ENCODE data around the gene TMEM26. TPM values are rescaled to one million over a fixed set of nuclear protein-coding genes. Genes with fewer than 3 reads are reported as not detected.

The TMEM26 gene
- total RNA-seq, 1 donor: 6.5 TPM

DNA sequence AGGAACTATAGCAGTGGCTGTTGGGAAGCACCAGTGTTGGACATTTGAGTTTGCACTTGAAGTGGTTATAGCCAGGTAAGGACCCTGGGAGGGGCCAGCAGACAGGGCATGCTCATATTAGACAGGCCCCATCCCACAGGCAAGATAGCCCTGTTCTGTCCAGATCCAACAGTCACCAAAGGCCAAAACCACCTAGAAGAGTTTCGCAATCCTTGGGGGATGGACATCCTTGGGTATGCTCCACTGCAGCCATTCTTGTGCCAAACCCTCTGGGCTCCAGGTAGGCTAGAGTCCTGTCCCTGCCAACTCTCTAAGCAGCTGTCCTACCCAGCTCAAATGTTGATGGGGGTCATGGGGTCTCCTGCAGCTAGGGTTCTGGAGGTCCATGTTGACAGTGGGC is 76.8 kb downstream of the TMEM26 start:
- TF ChIP-seq, protein P1, sequence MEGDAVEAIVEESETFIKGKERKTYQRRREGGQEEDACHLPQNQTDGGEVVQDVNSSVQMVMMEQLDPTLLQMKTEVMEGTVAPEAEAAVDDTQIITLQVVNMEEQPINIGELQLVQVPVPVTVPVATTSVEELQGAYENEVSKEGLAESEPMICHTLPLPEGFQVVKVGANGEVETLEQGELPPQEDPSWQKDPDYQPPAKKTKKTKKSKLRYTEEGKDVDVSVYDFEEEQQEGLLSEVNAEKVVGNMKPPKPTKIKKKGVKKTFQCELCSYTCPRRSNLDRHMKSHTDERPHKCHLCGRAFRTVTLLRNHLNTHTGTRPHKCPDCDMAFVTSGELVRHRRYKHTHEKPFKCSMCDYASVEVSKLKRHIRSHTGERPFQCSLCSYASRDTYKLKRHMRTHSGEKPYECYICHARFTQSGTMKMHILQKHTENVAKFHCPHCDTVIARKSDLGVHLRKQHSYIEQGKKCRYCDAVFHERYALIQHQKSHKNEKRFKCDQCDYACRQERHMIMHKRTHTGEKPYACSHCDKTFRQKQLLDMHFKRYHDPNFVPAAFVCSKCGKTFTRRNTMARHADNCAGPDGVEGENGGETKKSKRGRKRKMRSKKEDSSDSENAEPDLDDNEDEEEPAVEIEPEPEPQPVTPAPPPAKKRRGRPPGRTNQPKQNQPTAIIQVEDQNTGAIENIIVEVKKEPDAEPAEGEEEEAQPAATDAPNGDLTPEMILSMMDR (IDR thresholded peaks at IDR 0.05; ENCODE audit: extremely low read depth, low read depth, low read length): no peak
- Histone ChIP-seq H3K4me2 (ENCODE audit: insufficient read depth, low read length) (no peak overlapping the region), H3K27me3 (ENCODE audit: insufficient read depth, low read length) (no peaks in the 10 kb centered on the region), H4K20me1 (ENCODE audit: insufficient read depth, low read length) (no peaks in the 10 kb centered on the region), H3K27ac (ENCODE audit: low read depth, low read length) (no peak overlapping the region), H3K4me3 (ENCODE audit: insufficient read depth, low read length) (no peak overlapping the region), H3K4me1 (ENCODE audit: insufficient read depth, low read length) (no peaks in the 10 kb centered on the region), H2AFZ (ENCODE audit: low read length) (no peak overlapping the region), H3K79me2 (ENCODE audit: insufficient read depth, low read length) (no peaks in the 10 kb centered on the region), H3K36me3 (ENCODE audit: insufficient read depth, low read length) (no peaks in the 10 kb centered on the region), H3K9me3 (ENCODE audit: low read depth, low read length) (no peaks in the 10 kb centered on the region)
- peak; percentile 23 for DNase-seq (ENCODE audit: insufficient read length, low spot score, missing footprints)

DNA sequence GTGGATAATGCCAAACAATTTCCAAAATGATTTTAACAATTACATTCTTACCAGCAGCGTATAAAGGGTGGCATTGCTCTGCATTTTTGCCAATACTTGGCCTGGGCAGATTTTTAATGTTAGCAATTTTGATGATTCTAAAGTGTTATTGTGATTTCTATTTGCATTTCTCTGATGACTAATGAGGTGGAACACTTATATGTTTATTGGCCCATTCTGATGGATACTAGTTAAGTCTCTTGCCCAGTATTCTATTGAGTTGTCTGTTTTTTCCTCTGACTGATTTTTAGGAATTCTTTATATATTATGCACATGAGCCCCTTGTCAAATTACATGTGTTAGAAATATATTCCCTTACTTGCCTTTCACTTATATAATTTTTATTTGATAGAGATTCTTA is 86.8 kb downstream of the TMEM26 start:
- no peaks in the 10 kb centered on the region for H3K9me3 ChIP-seq (ENCODE audit: low read depth, low read length)
- TF ChIP-seq, protein P1 (IDR thresholded peaks at IDR 0.05; ENCODE audit: extremely low read depth, low read depth, low read length): no peak
- H3K36me3 ChIP-seq (ENCODE audit: insufficient read depth, low read length): no peaks in the 10 kb centered on the region
- no peaks in the 10 kb centered on the region for H3K4me1 ChIP-seq (ENCODE audit: insufficient read depth, low read length)
- H3K27ac ChIP-seq (ENCODE audit: low read depth, low read length): no peak overlapping the region
- H3K4me3 ChIP-seq (ENCODE audit: insufficient read depth, low read length): no peak overlapping the region
- no peak for DNase-seq (ENCODE audit: insufficient read length, low spot score, missing footprints)
- H3K27me3 ChIP-seq (ENCODE audit: insufficient read depth, low read length): no peaks in the 10 kb centered on the region
- no peaks in the 10 kb centered on the region for H4K20me1 ChIP-seq (ENCODE audit: insufficient read depth, low read length)
- H3K79me2 ChIP-seq (ENCODE audit: insufficient read depth, low read length): no peaks in the 10 kb centered on the region
- no peak overlapping the region for H2AFZ ChIP-seq (ENCODE audit: low read length)
- no peak overlapping the region for H3K4me2 ChIP-seq (ENCODE audit: insufficient read depth, low read length)

DNA sequence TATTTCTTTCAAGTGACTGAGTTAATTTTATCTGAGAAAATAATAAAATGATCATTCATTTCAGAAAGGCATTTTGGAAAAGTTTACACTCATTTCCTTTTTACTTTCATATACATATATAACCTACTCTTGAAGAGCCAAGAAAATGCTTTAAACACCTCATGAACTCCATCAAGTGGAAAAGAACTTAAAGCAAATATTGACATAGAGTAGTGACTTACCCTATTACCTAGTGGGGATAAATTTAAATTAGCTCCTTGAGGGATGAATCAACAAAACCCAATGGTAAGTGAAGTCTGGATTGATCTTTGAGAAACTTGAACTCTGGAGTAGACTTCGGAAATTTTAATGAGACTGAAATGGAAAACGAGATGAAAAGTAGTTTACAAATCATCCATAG is 88.6 kb downstream of the TMEM26 start:
- H3K36me3 ChIP-seq (ENCODE audit: insufficient read depth, low read length): no peaks in the 10 kb centered on the region

DNA sequence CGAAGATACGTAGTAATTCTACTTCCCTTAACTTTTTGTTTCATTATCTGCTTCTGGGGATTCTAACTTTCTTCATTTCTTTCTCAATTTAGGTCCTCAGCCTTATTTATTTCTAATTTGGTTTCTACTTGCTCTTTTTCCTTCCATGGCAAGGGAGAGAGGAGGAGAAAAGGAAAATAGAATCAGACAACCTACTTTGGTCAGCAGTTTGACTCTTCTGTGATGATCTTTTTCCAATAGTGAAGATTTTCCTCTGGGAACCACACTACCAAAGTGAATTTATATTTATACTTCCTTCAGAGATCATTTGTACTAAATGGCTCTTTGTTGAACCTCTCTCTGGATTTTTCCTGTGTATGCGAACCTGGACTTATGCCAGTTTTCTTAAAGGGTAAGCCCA is 90.2 kb downstream of the TMEM26 start:
- TF ChIP-seq, protein P1 (IDR thresholded peaks at IDR 0.05; ENCODE audit: extremely low read depth, low read depth, low read length): no peak
- Histone ChIP-seq H3K27me3 (ENCODE audit: insufficient read depth, low read length) (no peaks in the 10 kb centered on the region), H3K9me3 (ENCODE audit: low read depth, low read length) (no peaks in the 10 kb centered on the region), H3K4me1 (ENCODE audit: insufficient read depth, low read length) (no peaks in the 10 kb centered on the region), H3K36me3 (ENCODE audit: insufficient read depth, low read length) (no peaks in the 10 kb centered on the region), H3K4me2 (ENCODE audit: insufficient read depth, low read length) (peak overlapping the region; percentile 26), H2AFZ (ENCODE audit: low read length) (peak overlapping the region; percentile 32), H3K79me2 (ENCODE audit: insufficient read depth, low read length) (no peaks in the 10 kb centered on the region), H4K20me1 (ENCODE audit: insufficient read depth, low read length) (no peaks in the 10 kb centered on the region), H3K4me3 (ENCODE audit: insufficient read depth, low read length) (no peak overlapping the region), H3K27ac (ENCODE audit: low read depth, low read length) (no peak overlapping the region)
- DNase-seq (ENCODE audit: insufficient read length, low spot score, missing footprints): no peak

More for the DNA sequence above, 88.6 kb downstream of the TMEM26 start:
- Histone ChIP-seq H3K4me2 (ENCODE audit: insufficient read depth, low read length) (no peak overlapping the region), H3K27me3 (ENCODE audit: insufficient read depth, low read length) (no peaks in the 10 kb centered on the region), H4K20me1 (ENCODE audit: insufficient read depth, low read length) (no peaks in the 10 kb centered on the region), H3K4me3 (ENCODE audit: insufficient read depth, low read length) (no peak overlapping the region), H3K9me3 (ENCODE audit: low read depth, low read length) (no peaks in the 10 kb centered on the region), H3K27ac (ENCODE audit: low read depth, low read length) (no peak overlapping the region), H2AFZ (ENCODE audit: low read length) (no peak overlapping the region), H3K4me1 (ENCODE audit: insufficient read depth, low read length) (no peaks in the 10 kb centered on the region), H3K79me2 (ENCODE audit: insufficient read depth, low read length) (no peaks in the 10 kb centered on the region)
- TF ChIP-seq, protein P1 (IDR thresholded peaks at IDR 0.05; ENCODE audit: extremely low read depth, low read depth, low read length): no peak
- no peak for DNase-seq (ENCODE audit: insufficient read length, low spot score, missing footprints)

Measured in osteoblast (primary cell).